ENCODE results near the gene DCANP1. TPM values are rescaled to one million over a fixed set of nuclear protein-coding genes. Genes with fewer than 3 reads are reported as not detected.

DCANP1 gene
- total and polyA plus RNA-seq, 2 donors (not counting 1 experiment from before 2014, with no cell fraction given) = not detected

- Histone ChIP-seq H3K9me3 (ENCODE audit: control insufficient read depth, insufficient read depth, low read depth, low read length) (no peaks in the 10 kb centered on the region), H3K79me2 (ENCODE audit: control insufficient read depth, insufficient read depth, low read length) (peaks cover 74% of the 10 kb centered on the region), H3K4me1 (ENCODE audit: control insufficient read depth, extremely low read depth, insufficient read depth, low read length) (peaks cover 29% of the 10 kb centered on the region), H3K27ac (ENCODE audit: insufficient read depth, low read length) (no peak overlapping the region), H2AFZ (ENCODE audit: low read length) (no peak overlapping the region), H3K9ac (ENCODE audit: insufficient read depth, low read length) (no peak overlapping the region), H3K4me3 (replicated peaks in 1 of 4; ENCODE audit: control extremely low read depth in 1 of 4, insufficient read depth in 1 of 4, low read depth in 3 of 4, low read length in 4 of 4) (peak overlapping the region in 1 of 4 experiments; percentile 8), H4K20me1 (ENCODE audit: control insufficient read depth, extremely low read depth, insufficient read depth, low read length) (no peaks in the 10 kb centered on the region), H3K4me2 (ENCODE audit: extremely low read depth, insufficient read depth, low read length) (peak overlapping the region; percentile 6), H3K27me3 (ENCODE audit: control insufficient read depth, insufficient read depth, low read length) (no peaks in the 10 kb centered on the region), H3K36me3 (ENCODE audit: control insufficient read depth, insufficient read depth, low read length) (no peaks in the 10 kb centered on the region)
- TF ChIP-seq EZH2 (IDR thresholded peaks at IDR 0.05; ENCODE audit: low read length, missing control alignments) (no peak), CTCF (conservative IDR thresholded peaks at IDR 0.05 in 1 of 2, IDR thresholded peaks at IDR 0.05 in 1 of 2; ENCODE audit: low read depth in 1 of 2, low read length in 2 of 2) (no peak)
- no peak for DNase-seq (ENCODE audit: low read depth in 2 of 2)
Observed at GRCh38 chr5:135396459-135397055, 50.6 kb downstream of the DCANP1 start.

- no peak overlapping the region for H3K9ac ChIP-seq (ENCODE audit: insufficient read depth, low read length)
- no peak overlapping the region for H3K27ac ChIP-seq (ENCODE audit: insufficient read depth, low read length)
- H3K4me1 ChIP-seq (ENCODE audit: control insufficient read depth, extremely low read depth, insufficient read depth, low read length) = peaks cover 34% of the 10 kb centered on the region
- H3K4me2 ChIP-seq (ENCODE audit: extremely low read depth, insufficient read depth, low read length) = no peak overlapping the region
- no peaks in the 10 kb centered on the region for H3K36me3 ChIP-seq (ENCODE audit: control insufficient read depth, insufficient read depth, low read length)
- no peak overlapping the region for H2AFZ ChIP-seq (ENCODE audit: low read length)
- TF ChIP-seq CTCF (conservative IDR thresholded peaks at IDR 0.05 in 1 of 2, IDR thresholded peaks at IDR 0.05 in 1 of 2; ENCODE audit: low read depth in 1 of 2, low read length in 2 of 2) (no peak), EZH2 (IDR thresholded peaks at IDR 0.05; ENCODE audit: low read length, missing control alignments) (no peak)
- H4K20me1 ChIP-seq (ENCODE audit: control insufficient read depth, extremely low read depth, insufficient read depth, low read length) = no peaks in the 10 kb centered on the region
- peaks cover 81% of the 10 kb centered on the region for H3K79me2 ChIP-seq (ENCODE audit: control insufficient read depth, insufficient read depth, low read length)
- no peaks in the 10 kb centered on the region for H3K27me3 ChIP-seq (ENCODE audit: control insufficient read depth, insufficient read depth, low read length)
- no peak overlapping the region for H3K4me3 ChIP-seq (replicated peaks in 1 of 4; ENCODE audit: control extremely low read depth in 1 of 4, insufficient read depth in 1 of 4, low read depth in 3 of 4, low read length in 4 of 4)
- no peaks in the 10 kb centered on the region for H3K9me3 ChIP-seq (ENCODE audit: control insufficient read depth, insufficient read depth, low read depth, low read length)
- no peak for DNase-seq (ENCODE audit: low read depth in 2 of 2)
Observed at GRCh38 chr5:135395866-135396265, 51.3 kb downstream of the DCANP1 start.

GRCh38 chr5:135395451-135395850 lies 51.7 kb downstream of the DCANP1 start:
- Histone ChIP-seq H3K4me2 (ENCODE audit: extremely low read depth, insufficient read depth, low read length) (no peak overlapping the region), H3K9ac (ENCODE audit: insufficient read depth, low read length) (no peak overlapping the region), H3K27ac (ENCODE audit: insufficient read depth, low read length) (no peak overlapping the region), H3K36me3 (ENCODE audit: control insufficient read depth, insufficient read depth, low read length) (no peaks in the 10 kb centered on the region), H4K20me1 (ENCODE audit: control insufficient read depth, extremely low read depth, insufficient read depth, low read length) (no peaks in the 10 kb centered on the region), H2AFZ (ENCODE audit: low read length) (no peak overlapping the region), H3K4me3 (replicated peaks in 1 of 4; ENCODE audit: control extremely low read depth in 1 of 4, insufficient read depth in 1 of 4, low read depth in 3 of 4, low read length in 4 of 4) (no peak overlapping the region), H3K79me2 (ENCODE audit: control insufficient read depth, insufficient read depth, low read length) (peaks cover 85% of the 10 kb centered on the region), H3K4me1 (ENCODE audit: control insufficient read depth, extremely low read depth, insufficient read depth, low read length) (peaks cover 38% of the 10 kb centered on the region), H3K27me3 (ENCODE audit: control insufficient read depth, insufficient read depth, low read length) (no peaks in the 10 kb centered on the region), H3K9me3 (ENCODE audit: control insufficient read depth, insufficient read depth, low read depth, low read length) (no peaks in the 10 kb centered on the region)
- DNase-seq (ENCODE audit: low read depth in 2 of 2) = no peak
- no peak for TF ChIP-seq EZH2 (IDR thresholded peaks at IDR 0.05; ENCODE audit: low read length, missing control alignments)
- no peak for TF ChIP-seq CTCF (conservative IDR thresholded peaks at IDR 0.05 in 1 of 2, IDR thresholded peaks at IDR 0.05 in 1 of 2; ENCODE audit: low read depth in 1 of 2, low read length in 2 of 2)

Other genes starting within 250 kb of the DCANP1 start
- gene MACROH2A1, start 48.1 kb downstream of the DCANP1 start, total RNA-seq = 154 and 191 TPM in 2 replicates
- gene MACROH2A1, start 48.1 kb downstream of the DCANP1 start, polyA plus RNA-seq = 95.6 and 128 TPM in 2 replicates
- not detected in 2 replicates for gene TIFAB, start 5.0 kb upstream of the DCANP1 start, total RNA-seq
- not detected in 2 replicates for gene TIFAB, start 5.0 kb upstream of the DCANP1 start, polyA plus RNA-seq
- gene NEUROG1, start 88.6 kb upstream of the DCANP1 start, total RNA-seq = not detected in 2 replicates
- gene NEUROG1, start 88.6 kb upstream of the DCANP1 start, polyA plus RNA-seq = not detected in 2 replicates
- 0.17 and 0.26 TPM in 2 replicates for gene CXCL14, start 131.6 kb upstream of the DCANP1 start, total RNA-seq
- gene CXCL14, start 131.6 kb upstream of the DCANP1 start, polyA plus RNA-seq = 0.05 TPM in 1 of 2 replicates, not detected in the other

All from fibroblast of lung (primary cell).